ENCODE results near the gene ZNF746. TPM values are rescaled to one million over a fixed set of nuclear protein-coding genes. Genes with fewer than 3 reads are reported as not detected.

Gene ZNF746
- total and polyA plus RNA-seq, 12 donors: 5.7 to 32.2 (median 16.3) TPM

GRCh38 chr7:149456506-149457421, 40.8 kb downstream of the ZNF746 start:
- intact Hi-C loops (cut with DNase I): loop anchor here in 1 of 2 donors (5.0 kb wide), 1 partner anchor 34 kb away; no protein-coding TSS in a partner anchor
- no peak overlapping the region for H3K27ac ChIP-seq
- no peaks in the 10 kb centered on the region for H3K9me3 ChIP-seq (replicated peaks in 1 of 3)
- 93 to 95% (median 94%) methylated on average over 10 to 11 of the region's 11 CpGs for WGBS, 4 donors
- peaks cover 8 to 24% of the 10 kb centered on the region in 2 donors for H3K4me1 ChIP-seq (replicated peaks in 1 of 2)
- H3K4me3 ChIP-seq: no peak overlapping the region
- no peaks in the 10 kb centered on the region for H3K27me3 ChIP-seq
- TF ChIP-seq POLR2A (IDR thresholded peaks at IDR 0.05) (no peak), CTCF (IDR thresholded peaks at IDR 0.05) (no peak)
- peaks cover 0 to 33% of the 10 kb centered on the region in 2 donors for H3K36me3 ChIP-seq (replicated peaks in 1 of 2)
- DNase-seq: no peak

- Histone ChIP-seq H3K27ac (no peak overlapping the region), H3K4me3 (no peak overlapping the region), H3K27me3 (no peaks in the 10 kb centered on the region), H3K4me1 (replicated peaks in 1 of 2) (peaks cover 8 to 18% of the 10 kb centered on the region in 2 donors), H3K9me3 (replicated peaks in 1 of 3) (no peaks in the 10 kb centered on the region), H3K36me3 (replicated peaks in 1 of 2) (peaks cover 0 to 47% of the 10 kb centered on the region in 2 donors)
- intact Hi-C loops (cut with DNase I): loop anchor here in 1 of 2 donors (5.0 kb wide), 1 partner anchor 33 kb away; no protein-coding TSS in a partner anchor
- no peak for TF ChIP-seq POLR2A (IDR thresholded peaks at IDR 0.05)
- TF ChIP-seq CTCF (IDR thresholded peaks at IDR 0.05): no peak
- WGBS, 4 donors: 87 to 93% (median 89%) methylated on average over 18 to 24 of the region's 24 CpGs
- no peak for DNase-seq
Measured at GRCh38 chr7:149455175-149455950, 42.2 kb downstream of the ZNF746 start.

- H3K4me3 ChIP-seq: no peak overlapping the region
- intact Hi-C loops (cut with DNase I): loop anchor here in 1 of 2 donors (5.0 kb wide), 1 partner anchor 32 kb away; no protein-coding TSS in a partner anchor
- TF ChIP-seq CTCF (IDR thresholded peaks at IDR 0.05) (no peak), POLR2A (IDR thresholded peaks at IDR 0.05) (no peak)
- H3K9me3 ChIP-seq (replicated peaks in 1 of 3): no peaks in the 10 kb centered on the region
- no peak for DNase-seq
- no peaks in the 10 kb centered on the region for H3K27me3 ChIP-seq
- 89 to 96% (median 92%) methylated on average over 5 of the region's 5 CpGs for WGBS, 4 donors
- H3K36me3 ChIP-seq (replicated peaks in 1 of 2): peaks cover 0 to 53% of the 10 kb centered on the region in 2 donors
- H3K4me1 ChIP-seq (replicated peaks in 1 of 2): peaks cover 8 to 18% of the 10 kb centered on the region in 2 donors
- H3K27ac ChIP-seq: no peak overlapping the region
Measured at GRCh38 chr7:149454750-149455149, 42.9 kb downstream of the ZNF746 start.

- H3K9me3 ChIP-seq (replicated peaks in 1 of 3): no peaks in the 10 kb centered on the region
- no peaks in the 10 kb centered on the region for H3K27me3 ChIP-seq
- intact Hi-C loops (cut with DNase I): no loop called here
- TF ChIP-seq POLR2A (IDR thresholded peaks at IDR 0.05): no peak
- H3K27ac ChIP-seq: no peak overlapping the region
- 93 to 96% (median 95%) methylated on average over 8 to 10 of the region's 10 CpGs for WGBS, 4 donors
- peaks cover 0 to 60% of the 10 kb centered on the region in 2 donors for H3K36me3 ChIP-seq (replicated peaks in 1 of 2)
- no peak overlapping the region for H3K4me3 ChIP-seq
- H3K4me1 ChIP-seq (replicated peaks in 1 of 2): peaks cover 3 to 13% of the 10 kb centered on the region in 2 donors
- no peak for DNase-seq
Measured at GRCh38 chr7:149454006-149454405, 43.6 kb downstream of the ZNF746 start.

All from adrenal gland (tissue), 12 donors.